T-helper 1 cell treated with Interleukin-12 subunit alpha and Interleukin-12 subunit beta and Interleukin-4 antibody, amounts not matched to agents 30 μg/mL and 1 μg/mL, for 36 hours (primary cell): ENCODE measurements around the gene EPS15.
"Not testable (repeated sequence)": the region's sequence is repeated elsewhere in the genome, so short reads cannot be mapped to it uniquely, and the experiment has no call there.

Source experiments
- H3K27ac Mint-ChIP-seq: one replicate; pipeline ENCODE4 v1.8.0; 2021; ENCODE audit warnings: mild to moderate bottlenecking, mixed read lengths
- H3K27me3 Mint-ChIP-seq: one replicate; pipeline ENCODE4 v1.8.0; 2021; ENCODE audit warnings: low read depth, mixed read lengths
- H3K36me3 Mint-ChIP-seq: one replicate; pipeline ENCODE4 v1.8.0; 2021; ENCODE audit warnings: low read depth, mixed read lengths
- H3K4me1 Mint-ChIP-seq: one replicate; pipeline ENCODE4 v1.8.0; 2021; ENCODE audit warnings: low read depth, mixed read lengths
- H3K4me3 Mint-ChIP-seq: one replicate; pipeline ENCODE4 v1.8.0; 2021; ENCODE audit warnings: mild to moderate bottlenecking, moderate library complexity, mixed read lengths
- H3K9me3 Mint-ChIP-seq: one replicate; pipeline ENCODE4 v1.8.0; 2021; ENCODE audit warnings: mixed read lengths

EPS15 gene

DNA sequence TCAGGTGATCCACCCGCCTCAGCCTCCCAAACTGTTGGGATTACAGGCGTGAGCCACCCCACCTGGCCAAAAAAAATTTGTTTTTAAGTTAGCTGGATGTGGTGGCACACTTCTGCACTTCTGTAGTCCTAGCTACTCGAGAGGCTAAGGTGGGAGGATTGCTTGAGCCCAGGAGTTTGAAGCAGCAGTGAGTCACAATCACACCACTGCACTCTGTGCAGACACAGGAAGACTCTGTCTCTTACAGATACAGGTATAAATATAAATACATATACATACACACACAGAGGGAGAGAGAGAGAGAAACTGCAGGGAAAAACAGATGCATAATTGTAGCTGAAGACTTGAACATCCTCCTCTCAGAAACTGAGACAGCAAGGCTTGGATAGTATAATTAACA is 34.8 kb upstream of the EPS15 start:
- Mint-ChIP-seq H3K27me3 (no peaks in the 10 kb centered on the region), H3K27ac (no peak overlapping the region), H3K9me3 (peaks cover 8% of the 10 kb centered on the region), H3K36me3 (no peaks in the 10 kb centered on the region), H3K4me3 (no peak overlapping the region), H3K4me1 (peaks cover 17% of the 10 kb centered on the region)

DNA sequence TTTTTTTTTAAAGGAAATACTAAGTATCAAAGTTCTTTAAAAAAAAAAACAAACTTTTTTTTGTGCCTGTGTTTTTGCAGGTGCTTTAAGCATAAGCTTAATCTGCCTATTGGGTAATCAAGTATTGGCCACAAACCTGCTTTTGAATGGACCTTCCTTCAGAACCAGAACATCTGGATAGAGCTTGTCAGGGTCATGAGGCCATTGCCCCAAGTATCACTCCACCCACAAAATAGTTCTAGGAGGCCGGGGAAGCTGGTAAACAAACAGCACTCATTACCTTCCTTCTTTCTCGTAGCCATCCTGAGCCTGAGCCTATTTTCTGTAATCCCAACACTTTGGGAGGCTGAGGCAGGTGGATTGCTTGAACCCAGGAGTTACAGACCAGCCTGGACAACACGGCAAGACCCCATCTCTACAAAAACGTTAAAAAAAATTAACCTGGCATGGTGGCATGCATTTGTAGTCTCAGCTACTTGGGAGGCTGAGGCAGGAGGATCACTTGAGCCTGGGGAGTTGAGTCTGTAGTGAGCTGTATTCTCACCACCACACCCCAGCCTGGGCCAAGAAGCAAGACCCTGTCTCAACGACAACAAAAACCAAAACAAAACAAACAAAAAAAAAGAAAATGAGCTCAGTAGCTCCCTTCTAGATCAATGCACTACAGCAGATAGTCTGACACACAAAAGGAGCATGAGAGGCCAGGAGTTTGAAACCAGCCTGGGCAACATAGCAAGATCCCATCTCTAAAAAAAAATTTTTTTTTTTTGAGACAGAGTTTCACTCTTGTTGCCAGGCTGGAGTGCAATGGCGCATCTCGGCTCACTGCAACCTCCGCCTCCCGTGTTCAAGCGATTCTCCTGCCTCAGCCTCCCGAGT is 34.1 kb upstream of the EPS15 start:
- H3K27ac Mint-ChIP-seq, result no peak overlapping the region
- no peaks in the 10 kb centered on the region for H3K27me3 Mint-ChIP-seq
- no peak overlapping the region for H3K4me3 Mint-ChIP-seq
- H3K36me3 Mint-ChIP-seq, result no peaks in the 10 kb centered on the region
- H3K4me1 Mint-ChIP-seq, result peaks cover 16% of the 10 kb centered on the region
- H3K9me3 Mint-ChIP-seq, result peaks cover 8% of the 10 kb centered on the region

- Mint-ChIP-seq H3K4me3 (no peak overlapping the region), H3K4me1 (peaks cover 15% of the 10 kb centered on the region), H3K9me3 (peaks cover 8% of the 10 kb centered on the region), H3K27me3 (no peaks in the 10 kb centered on the region), H3K36me3 (no peaks in the 10 kb centered on the region), H3K27ac (no peak overlapping the region)
Measured at GRCh38 chr1:51551848-51552296, 32.8 kb upstream of the EPS15 start.

GRCh38 chr1:51551081-51551480 is 32.0 kb upstream of the EPS15 start:
- H3K4me1 Mint-ChIP-seq, result peaks cover 15% of the 10 kb centered on the region
- H3K9me3 Mint-ChIP-seq, result peaks cover 8% of the 10 kb centered on the region
- H3K27me3 Mint-ChIP-seq, result no peaks in the 10 kb centered on the region
- no peak overlapping the region for H3K4me3 Mint-ChIP-seq
- H3K27ac Mint-ChIP-seq, result no peak overlapping the region
- H3K36me3 Mint-ChIP-seq, result no peaks in the 10 kb centered on the region

GRCh38 chr1:51549901-51550300 is 30.8 kb upstream of the EPS15 start:
- no peaks in the 10 kb centered on the region for H3K36me3 Mint-ChIP-seq
- H3K27ac Mint-ChIP-seq, result no peak overlapping the region
- H3K9me3 Mint-ChIP-seq, result peaks cover 8% of the 10 kb centered on the region
- H3K27me3 Mint-ChIP-seq, result no peaks in the 10 kb centered on the region
- peaks cover 15% of the 10 kb centered on the region for H3K4me1 Mint-ChIP-seq
- H3K4me3 Mint-ChIP-seq, result no peak overlapping the region

DNA sequence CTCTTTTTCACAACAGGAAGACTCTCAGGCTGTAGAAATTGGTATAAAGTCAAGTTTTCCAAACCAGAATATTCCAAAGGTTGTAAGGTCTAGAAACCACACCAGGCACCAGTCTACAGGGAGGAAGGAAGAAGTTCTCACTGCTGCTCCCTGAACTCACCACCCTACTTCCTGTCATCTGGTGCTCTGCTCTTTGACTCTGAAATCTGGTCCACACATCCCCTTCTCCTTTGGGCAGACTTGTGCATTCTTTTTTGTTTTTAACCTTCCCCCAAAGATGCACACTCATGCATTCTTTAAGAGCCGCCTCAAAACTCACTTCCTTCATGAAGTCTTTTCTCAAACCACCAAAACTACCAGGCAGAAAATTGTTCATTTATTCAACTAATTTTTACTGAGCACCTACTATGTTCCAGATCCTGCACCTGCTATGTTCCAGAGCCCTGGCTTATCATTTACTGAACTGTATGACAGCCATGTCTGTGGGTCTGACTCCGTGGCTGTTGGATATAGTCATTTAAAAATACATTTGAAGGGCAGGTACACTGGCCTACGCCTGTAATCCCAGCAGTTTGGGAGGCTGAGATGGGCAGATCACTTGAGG is 30.1 kb upstream of the EPS15 start:
- Mint-ChIP-seq H3K27me3 (no peaks in the 10 kb centered on the region), H3K4me3 (no peak overlapping the region), H3K4me1 (peaks cover 15% of the 10 kb centered on the region), H3K9me3 (peaks cover 8% of the 10 kb centered on the region), H3K36me3 (no peaks in the 10 kb centered on the region), H3K27ac (peak overlapping the region; percentile 60)

DNA sequence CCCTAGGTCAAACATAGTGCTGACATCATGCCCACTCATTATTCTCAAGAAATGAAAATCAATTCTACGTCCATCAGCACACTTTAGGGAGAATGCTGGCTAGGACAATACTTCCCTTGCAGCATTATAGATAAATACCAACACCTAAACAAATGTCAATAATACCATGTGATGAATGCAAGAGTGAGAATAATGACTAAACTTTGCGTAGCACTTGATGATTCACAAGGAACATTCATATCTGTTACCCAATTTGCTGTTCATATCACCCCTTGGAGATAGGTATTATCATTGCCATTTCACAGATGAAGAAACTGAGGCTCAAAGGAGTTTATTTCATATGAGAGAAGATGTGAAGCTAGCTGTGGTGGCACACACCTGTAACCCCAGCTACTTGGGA is 24.8 kb upstream of the EPS15 start:
- H3K27me3 Mint-ChIP-seq, result no peaks in the 10 kb centered on the region
- no peak overlapping the region for H3K27ac Mint-ChIP-seq
- H3K9me3 Mint-ChIP-seq, result no peaks in the 10 kb centered on the region
- no peak overlapping the region for H3K4me3 Mint-ChIP-seq
- H3K4me1 Mint-ChIP-seq, result peaks cover 9% of the 10 kb centered on the region
- H3K36me3 Mint-ChIP-seq, result no peaks in the 10 kb centered on the region

DNA sequence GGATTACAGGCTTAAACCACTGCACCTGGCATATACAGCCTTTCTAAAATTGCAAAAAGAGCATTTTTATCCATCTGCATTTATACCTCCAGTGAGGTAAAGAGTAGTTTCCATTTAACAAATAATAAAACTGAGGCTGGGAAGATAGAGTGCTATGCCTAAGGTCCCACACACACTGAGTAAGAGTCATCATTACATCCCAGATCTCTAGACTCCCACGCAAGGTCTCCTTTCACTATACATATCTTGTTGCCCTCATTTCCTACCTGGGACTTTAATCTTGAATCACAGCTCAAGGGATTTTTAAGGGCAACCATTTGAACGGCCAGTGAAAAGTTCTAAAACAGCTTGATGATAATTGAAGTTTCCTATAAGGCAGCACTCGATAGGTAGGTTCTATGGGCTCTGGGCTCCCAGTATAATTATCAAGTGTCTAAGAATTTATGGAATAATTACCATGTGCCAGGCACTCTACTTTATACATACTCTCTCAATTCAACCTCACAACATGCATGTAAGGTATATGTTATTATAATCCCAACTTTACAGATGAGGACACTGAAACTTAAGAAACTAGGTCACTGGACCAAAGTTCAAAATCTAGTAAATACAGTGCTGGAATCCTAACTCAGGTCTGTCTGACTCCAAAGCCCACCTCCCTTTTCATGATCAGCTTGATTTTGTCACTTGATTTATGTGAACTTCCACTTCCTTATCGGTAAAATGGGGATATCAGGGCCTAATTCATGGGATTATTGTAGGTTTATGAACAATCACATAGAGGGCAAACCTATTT is 23.3 kb upstream of the EPS15 start:
- Mint-ChIP-seq H3K27ac (no peak overlapping the region), H3K36me3 (no peaks in the 10 kb centered on the region), H3K4me3 (no peak overlapping the region), H3K4me1 (peaks cover 5% of the 10 kb centered on the region), H3K9me3 (no peaks in the 10 kb centered on the region), H3K27me3 (no peaks in the 10 kb centered on the region)

- Mint-ChIP-seq H3K36me3 (no peaks in the 10 kb centered on the region), H3K9me3 (no peaks in the 10 kb centered on the region), H3K27ac (no peak overlapping the region), H3K4me1 (peaks cover 5% of the 10 kb centered on the region), H3K27me3 (no peaks in the 10 kb centered on the region), H3K4me3 (no peak overlapping the region)
Measured at GRCh38 chr1:51541313-51542050, 22.4 kb upstream of the EPS15 start.

- Mint-ChIP-seq H3K4me3 (no peak overlapping the region), H3K9me3 (no peaks in the 10 kb centered on the region), H3K36me3 (no peaks in the 10 kb centered on the region), H3K27me3 (no peaks in the 10 kb centered on the region), H3K27ac (no peak overlapping the region), H3K4me1 (peaks cover 14% of the 10 kb centered on the region)
Measured at GRCh38 chr1:51537568-51537967, 18.5 kb upstream of the EPS15 start.

- Mint-ChIP-seq H3K9me3 (no peaks in the 10 kb centered on the region), H3K27ac (no peak overlapping the region), H3K27me3 (no peaks in the 10 kb centered on the region), H3K4me3 (no peak overlapping the region), H3K4me1 (peaks cover 9% of the 10 kb centered on the region), H3K36me3 (no peaks in the 10 kb centered on the region)
Measured at GRCh38 chr1:51535006-51535592, 16.0 kb upstream of the EPS15 start.

DNA sequence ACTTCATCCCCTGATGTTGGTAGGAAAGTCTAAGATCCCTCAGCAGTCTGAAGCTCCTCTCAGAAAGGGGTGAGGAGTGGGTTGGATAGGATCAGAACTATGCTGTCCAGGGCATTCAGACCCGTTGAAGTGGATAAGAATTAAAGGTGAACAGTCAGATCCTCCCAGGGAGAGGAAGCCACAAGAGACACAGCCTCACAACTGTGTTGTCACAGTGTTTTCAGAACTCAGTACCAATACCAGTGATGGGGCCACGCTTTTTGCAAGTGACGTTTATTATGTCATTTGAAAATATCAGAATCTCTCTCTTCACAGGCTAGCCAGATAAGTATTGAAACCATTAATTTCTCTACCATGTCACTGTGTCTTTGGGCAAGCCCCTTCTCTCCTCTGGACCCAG is 15.4 kb upstream of the EPS15 start:
- H3K9me3 Mint-ChIP-seq, result no peaks in the 10 kb centered on the region
- no peak overlapping the region for H3K4me3 Mint-ChIP-seq
- H3K27me3 Mint-ChIP-seq, result no peaks in the 10 kb centered on the region
- H3K27ac Mint-ChIP-seq, result no peak overlapping the region
- no peaks in the 10 kb centered on the region for H3K36me3 Mint-ChIP-seq
- H3K4me1 Mint-ChIP-seq, result peaks cover 9% of the 10 kb centered on the region

DNA sequence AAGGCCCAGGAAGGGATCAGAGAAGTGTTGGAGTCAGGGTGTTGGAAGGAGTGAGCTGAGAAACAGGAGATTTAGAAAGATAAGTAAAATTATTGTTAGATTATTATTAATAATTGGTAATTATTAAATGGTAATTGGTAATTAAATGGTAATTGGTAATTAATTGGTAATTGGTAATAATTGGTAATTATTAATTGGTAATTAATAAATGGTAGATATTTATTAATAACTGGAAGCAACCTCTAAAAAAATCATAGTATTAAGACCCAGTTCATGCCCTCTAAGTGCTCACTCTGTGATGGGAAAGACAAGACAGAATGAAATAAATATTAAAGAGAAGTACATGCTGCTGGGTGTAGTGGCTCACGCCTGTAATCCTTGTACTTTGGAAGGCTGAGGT is 13.8 kb upstream of the EPS15 start:
- Mint-ChIP-seq H3K27me3 (no peaks in the 10 kb centered on the region), H3K4me3 (no peak overlapping the region), H3K4me1 (peaks cover 9% of the 10 kb centered on the region), H3K27ac (no peak overlapping the region), H3K36me3 (no peaks in the 10 kb centered on the region), H3K9me3 (no peaks in the 10 kb centered on the region)

DNA sequence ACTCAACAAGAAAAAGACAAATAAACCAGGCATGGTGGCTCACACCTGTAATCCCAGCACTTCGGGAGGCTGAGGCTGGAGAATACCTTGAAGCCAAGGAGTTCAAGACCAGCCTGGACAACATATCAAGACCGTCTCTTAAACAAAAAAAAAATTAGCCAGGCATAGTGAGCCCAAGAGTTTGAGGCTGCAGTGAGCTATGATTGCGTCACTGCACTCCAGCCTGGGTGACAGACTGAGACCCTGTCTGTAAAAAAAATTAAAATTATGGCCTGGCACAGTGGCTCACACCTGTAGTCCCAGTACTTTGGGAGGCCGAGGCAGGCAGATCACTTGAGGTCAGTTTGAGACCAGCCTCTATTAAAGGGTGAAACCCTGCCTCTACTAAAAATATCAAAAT is 11.4 kb upstream of the EPS15 start:
- H3K27me3 Mint-ChIP-seq, H3K9me3 Mint-ChIP-seq, H3K4me3 Mint-ChIP-seq, H3K27ac Mint-ChIP-seq, H3K36me3 Mint-ChIP-seq, H3K4me1 Mint-ChIP-seq: not testable (repeated sequence)
